AG10803 (cell line): ENCODE results near the gene ZNF350.
A peak's percentile ranks its signal among the peaks of the same experiment; 100 is the strongest.

Source experiments
- DNase-seq: peaks from one replicate; pipeline ENCODE4 v3.0.0; 2010; ENCODE audit warnings: low read depth
- H3K4me3 ChIP-seq: 2 replicates; pipeline ENCODE4 v1.5.1; 2011; ENCODE audit warnings: mild to moderate bottlenecking, low read length, control low read depth
- TF ChIP-seq, protein P1 (sequence below): conservative IDR thresholded peaks from 2 replicates; pipeline ENCODE4 v1.5.1; 2011; ENCODE audit warnings: mild to moderate bottlenecking, low read length, control low read depth, inconsistent platforms

ZNF350 gene

DNA sequence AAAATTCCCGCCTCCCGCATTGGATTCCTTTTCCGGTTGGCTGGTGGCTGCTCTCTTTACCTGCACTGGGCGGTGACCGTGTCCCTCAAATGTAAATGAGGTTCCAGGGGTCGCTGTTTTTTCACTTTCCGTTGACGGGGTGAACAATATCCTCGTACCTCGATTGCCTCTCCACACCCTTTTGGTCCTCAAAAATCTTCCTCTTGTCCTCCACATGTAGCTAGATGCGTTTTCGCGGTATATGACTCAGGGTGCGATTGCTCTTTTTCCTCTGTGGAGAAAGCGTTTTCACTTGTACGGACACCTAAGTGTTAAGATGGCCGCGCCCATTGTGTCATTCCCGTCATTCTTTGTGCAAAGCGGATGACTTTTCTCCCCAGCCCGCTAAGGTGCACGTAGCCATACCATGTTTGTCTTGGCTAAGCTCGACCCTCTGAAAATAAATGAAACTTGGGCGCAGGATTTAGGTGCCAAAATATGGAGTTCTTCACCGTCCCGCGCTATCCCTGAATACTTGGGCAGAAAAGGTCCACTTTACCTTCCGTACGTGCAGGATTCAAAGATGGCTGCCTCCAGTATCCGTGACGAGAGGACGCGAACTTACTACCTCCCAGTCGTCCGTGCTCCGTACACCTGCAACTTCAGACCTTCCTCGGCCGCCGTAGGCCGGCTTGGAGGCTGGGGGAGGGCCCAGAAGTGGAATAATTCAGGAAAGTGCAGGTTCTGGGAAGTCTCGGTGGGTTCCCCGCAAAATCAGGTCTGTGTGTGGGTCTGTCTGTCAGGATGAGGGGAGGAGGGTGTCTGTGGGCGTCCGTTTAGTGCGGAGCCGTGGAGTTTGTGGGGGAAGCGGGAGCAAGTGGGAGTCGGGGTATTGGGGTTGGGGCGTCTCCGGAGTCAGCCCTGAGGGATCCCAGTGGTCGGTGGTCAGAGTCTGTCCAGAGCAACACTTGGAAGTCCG is 59.6 kb downstream of the ZNF350 start, which contains the start of gene ZNF613:
Gene ZNF613 (plus strand): TSS at position 689 of the 958 bp plus-strand sequence. CDS start 8,749 bp downstream, outside the sequence.
- H3K4me3 ChIP-seq: peak within 1 kb of the TSS; percentile 88
- peak; percentile 90 for DNase-seq
- TF ChIP-seq, protein P1, sequence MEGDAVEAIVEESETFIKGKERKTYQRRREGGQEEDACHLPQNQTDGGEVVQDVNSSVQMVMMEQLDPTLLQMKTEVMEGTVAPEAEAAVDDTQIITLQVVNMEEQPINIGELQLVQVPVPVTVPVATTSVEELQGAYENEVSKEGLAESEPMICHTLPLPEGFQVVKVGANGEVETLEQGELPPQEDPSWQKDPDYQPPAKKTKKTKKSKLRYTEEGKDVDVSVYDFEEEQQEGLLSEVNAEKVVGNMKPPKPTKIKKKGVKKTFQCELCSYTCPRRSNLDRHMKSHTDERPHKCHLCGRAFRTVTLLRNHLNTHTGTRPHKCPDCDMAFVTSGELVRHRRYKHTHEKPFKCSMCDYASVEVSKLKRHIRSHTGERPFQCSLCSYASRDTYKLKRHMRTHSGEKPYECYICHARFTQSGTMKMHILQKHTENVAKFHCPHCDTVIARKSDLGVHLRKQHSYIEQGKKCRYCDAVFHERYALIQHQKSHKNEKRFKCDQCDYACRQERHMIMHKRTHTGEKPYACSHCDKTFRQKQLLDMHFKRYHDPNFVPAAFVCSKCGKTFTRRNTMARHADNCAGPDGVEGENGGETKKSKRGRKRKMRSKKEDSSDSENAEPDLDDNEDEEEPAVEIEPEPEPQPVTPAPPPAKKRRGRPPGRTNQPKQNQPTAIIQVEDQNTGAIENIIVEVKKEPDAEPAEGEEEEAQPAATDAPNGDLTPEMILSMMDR: peak; percentile 30

DNA sequence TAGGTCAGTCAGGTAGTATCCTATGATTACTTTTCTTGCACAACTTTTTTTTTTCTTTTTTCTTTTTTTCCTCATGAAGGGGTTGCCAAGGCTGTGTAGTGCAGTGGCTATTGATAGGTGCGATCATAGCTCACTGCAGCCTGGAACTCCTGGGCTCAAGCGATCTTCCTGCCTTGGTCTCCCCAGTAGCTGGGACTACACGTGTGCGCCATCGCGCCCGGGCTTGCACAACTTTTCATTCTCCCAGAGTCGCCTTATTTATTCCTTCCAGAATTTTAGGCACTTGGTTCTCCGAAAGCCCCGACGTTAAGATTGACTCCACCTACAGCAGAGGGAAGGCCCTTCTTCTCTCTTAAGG is 60.2 kb downstream of the ZNF350 start:
- H3K4me3 ChIP-seq: peak overlapping the region; percentile 88
- TF ChIP-seq, protein P1: no peak
- no peak for DNase-seq

DNA sequence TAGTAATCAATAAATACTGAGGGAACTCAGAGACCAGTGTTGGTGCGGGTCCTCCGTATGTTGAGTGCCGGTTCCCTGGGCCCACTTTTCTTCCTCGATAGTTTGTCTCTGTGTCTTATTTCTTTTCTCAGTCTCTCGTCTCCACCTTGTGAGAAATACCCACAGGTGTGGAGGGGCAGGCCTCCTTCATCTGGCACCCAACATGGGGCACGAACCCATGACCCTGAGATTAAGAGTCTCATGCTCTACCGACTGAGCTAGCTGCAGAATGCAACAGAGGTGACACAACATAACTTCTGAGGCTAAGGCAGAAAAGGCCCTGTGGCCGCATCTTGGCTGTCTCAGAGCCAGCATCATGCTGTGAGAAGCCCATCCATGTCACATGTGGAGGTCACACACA is 64.7 kb downstream of the ZNF350 start:
- TF ChIP-seq, protein P1: no peak
- H3K4me3 ChIP-seq: no peak overlapping the region
- no peak for DNase-seq

DNA sequence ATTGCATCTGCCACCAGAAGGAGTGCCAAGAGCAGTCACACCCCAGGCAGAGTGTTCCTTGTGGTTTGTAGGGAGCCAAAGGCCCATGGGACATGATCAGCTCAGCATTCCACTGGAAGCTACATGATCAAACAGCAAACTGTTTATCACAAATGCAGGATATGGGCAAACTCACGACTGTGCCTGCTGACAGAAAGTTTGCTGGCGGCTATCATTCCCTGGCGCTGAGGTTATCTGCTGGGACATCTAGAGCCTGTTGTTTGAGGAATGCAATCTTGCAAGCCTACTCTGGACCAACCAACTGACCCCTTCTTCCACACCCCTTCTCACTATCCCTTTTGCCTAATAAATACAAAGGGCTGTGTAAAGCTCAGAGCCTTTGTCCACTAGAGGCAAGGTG is 67.0 kb downstream of the ZNF350 start:
- no peak overlapping the region for H3K4me3 ChIP-seq
- no peak for DNase-seq
- TF ChIP-seq, protein P1: no peak

DNA sequence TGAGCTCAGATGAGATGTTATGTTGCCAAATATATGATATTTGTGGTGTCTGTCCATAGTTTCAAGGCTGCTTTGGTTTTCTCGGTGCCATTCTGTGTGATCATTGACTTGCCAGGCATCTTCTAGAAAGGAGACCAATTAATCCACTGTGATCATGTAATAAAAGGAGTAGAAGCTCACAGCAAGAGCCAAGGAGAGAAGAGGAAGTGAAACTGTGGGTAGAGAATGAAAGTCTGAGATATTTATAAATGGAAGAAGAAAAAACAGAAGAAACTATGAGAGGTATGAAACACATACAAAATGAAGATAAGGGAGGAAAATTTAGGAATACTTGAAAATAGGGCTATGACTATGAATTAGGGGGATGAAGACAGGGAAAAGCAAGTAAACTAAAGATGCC is 70.5 kb downstream of the ZNF350 start:
- no peak overlapping the region for H3K4me3 ChIP-seq
- no peak for DNase-seq
- TF ChIP-seq, protein P1: no peak

DNA sequence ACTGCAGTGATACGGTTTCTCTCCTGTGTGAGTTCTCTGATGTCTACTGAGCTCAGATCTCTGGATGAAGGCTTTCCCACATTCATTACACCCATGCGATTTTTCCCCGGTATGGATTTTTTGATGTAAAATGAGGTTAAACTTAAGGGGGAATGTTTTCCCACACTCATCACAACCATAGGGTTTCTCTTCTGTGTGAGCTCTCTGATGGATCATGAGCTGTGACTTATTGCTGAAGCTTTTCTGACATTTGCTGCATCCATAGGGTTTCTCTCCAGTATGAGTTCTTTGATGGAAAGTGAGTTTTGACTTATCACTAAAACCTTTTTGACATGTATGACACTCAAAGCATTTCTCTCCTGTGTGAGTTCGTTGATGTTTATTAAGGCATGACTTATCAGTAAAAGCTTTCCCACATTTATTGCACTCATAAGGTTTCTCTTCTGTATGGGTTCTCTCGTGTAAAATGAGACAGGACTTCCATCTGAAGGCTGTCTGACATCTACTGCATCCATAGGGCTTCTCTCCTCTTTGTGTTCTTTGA is 71.2 kb downstream of the ZNF350 start:
- no peak overlapping the region for H3K4me3 ChIP-seq
- TF ChIP-seq, protein P1: no peak
- DNase-seq: no peak
